GM23338 (cell line): ENCODE measurements around the gene DSCAML1. TPM values are rescaled to one million over a fixed set of nuclear protein-coding genes. Genes with fewer than 3 reads are reported as not detected.

Experiments used
- ATAC-seq: fragments of 200-7000 bp; cut with Tn5 transposase; 3 replicates; pipeline ENCODE4 v1.9.1; 2020
- DNase-seq: peaks from one replicate; pipeline ENCODE4 v3.0.0-alpha.2; 2015; ENCODE audit warnings: low spot score
- H2AFZ ChIP-seq: fragments of 200-600 bp; sonication (generic); 2 replicates; pipeline ENCODE4 v1.8.0; 2016; ENCODE audit warnings: antibody characterized with exemption, mild to moderate bottlenecking, moderate library complexity
- H3F3A ChIP-seq: fragments of 200-600 bp; sonication (generic); replicated peaks from 2 replicates; pipeline ENCODE4 v1.8.0; 2017; ENCODE audit warnings: antibody characterized with exemption, mixed run types, low read depth
- H3K27ac ChIP-seq: fragments of 200-600 bp; sonication (generic); 2 replicates; pipeline ENCODE4 v1.6.1; 2016; ENCODE audit warnings: low read depth
- H3K27me3 ChIP-seq: fragments of 200-600 bp; sonication (generic); 2 replicates; pipeline ENCODE4 v1.8.0; 2016; ENCODE audit warnings: mild to moderate bottlenecking, mixed run types, moderate library complexity; ENCODE audit not compliant: insufficient read depth
- H3K36me3 ChIP-seq: fragments of 200-600 bp; sonication (generic); 2 replicates; pipeline ENCODE4 v1.8.0; 2016; ENCODE audit warnings: mild to moderate bottlenecking; ENCODE audit not compliant: insufficient read depth
- H3K4me1 ChIP-seq: fragments of 200-600 bp; sonication (generic); 2 replicates; pipeline ENCODE4 v1.8.0; 2016; ENCODE audit warnings: mild to moderate bottlenecking, moderate library complexity; ENCODE audit not compliant: insufficient read depth
- H3K4me2 ChIP-seq: fragments of 200-600 bp; sonication (generic); 2 replicates; pipeline ENCODE4 v1.7.1; 2017; ENCODE audit warnings: mixed run types
- H3K4me3 ChIP-seq: fragments of 200-600 bp; sonication (generic); 2 replicates; pipeline ENCODE4 v1.6.1; 2016; ENCODE audit warnings: mixed run types
- H3K79me2 ChIP-seq: fragments of 200-600 bp; sonication (generic); replicated peaks from 2 replicates; pipeline ENCODE4 v1.8.0; 2017; ENCODE audit warnings: mild to moderate bottlenecking; ENCODE audit not compliant: insufficient read depth
- H3K9me2 ChIP-seq: fragments of 200-600 bp; sonication (generic); 2 replicates; pipeline ENCODE4 v1.8.0; 2017; ENCODE audit not compliant: insufficient read depth
- H4K20me1 ChIP-seq: fragments of 200-600 bp; sonication (generic); replicated peaks from 2 replicates; pipeline ENCODE4 v1.8.0; 2017; ENCODE audit warnings: mild to moderate bottlenecking; ENCODE audit not compliant: insufficient read depth
- H3K27ac Mint-ChIP-seq: 2 replicates; pipeline ENCODE4 v1.8.0; 2020; ENCODE audit warnings: inconsistent platforms, mild to moderate bottlenecking, moderate library complexity, mixed read lengths
- H3K27me3 Mint-ChIP-seq: 3 replicates; pipeline ENCODE4 v1.8.0; 2022; ENCODE audit warnings: low read depth, mild to moderate bottlenecking, moderate library complexity, mixed read lengths, inconsistent platforms; ENCODE audit not compliant: insufficient read depth, poor library complexity
- H3K36me3 Mint-ChIP-seq: 3 replicates; pipeline ENCODE4 v1.8.0; 2021; ENCODE audit warnings: low read depth, mild to moderate bottlenecking, inconsistent platforms, moderate library complexity, mixed read lengths
- H3K4me1 Mint-ChIP-seq: 3 replicates; pipeline ENCODE4 v1.8.0; 2020; ENCODE audit warnings: mild to moderate bottlenecking, inconsistent platforms, mixed read lengths
- H3K4me3 Mint-ChIP-seq: 3 replicates; pipeline ENCODE4 v1.8.0; 2021; ENCODE audit warnings: moderate library complexity, mild to moderate bottlenecking, inconsistent platforms, mixed read lengths
- H3K9me3 Mint-ChIP-seq: 3 replicates; pipeline ENCODE4 v1.8.0; 2020; ENCODE audit warnings: moderate library complexity, mild to moderate bottlenecking, inconsistent platforms, mixed read lengths
- CREB1 ChIP-seq: fragments of 250-450 bp; sonication (Bioruptor Pico); IDR thresholded peaks from 2 replicates; pipeline ENCODE4 v1.5.0; 2020; ENCODE audit warnings: low read depth, mild to moderate bottlenecking, moderate library complexity
- ETS1 ChIP-seq: IDR thresholded peaks from 2 replicates; pipeline ENCODE4 v1.6.1; 2016; ENCODE audit warnings: antibody characterized with exemption
- EZH2 ChIP-seq: fragments of 200-600 bp; sonication (generic); IDR thresholded peaks from one replicate; pipeline ENCODE4 v1.8.0; 2017; ENCODE audit warnings: antibody characterized with exemption, mild to moderate bottlenecking, low read depth; ENCODE audit not compliant: unreplicated experiment
- EZH2phosphoT487 ChIP-seq: fragments of 200-600 bp; sonication (generic); IDR thresholded peaks from one replicate; pipeline ENCODE4 v1.8.1; 2018; ENCODE audit warnings: antibody characterized with exemption; ENCODE audit not compliant: unreplicated experiment
- JUNB ChIP-seq: IDR thresholded peaks from one replicate; pipeline ENCODE4 v1.6.1; 2016; ENCODE audit warnings: antibody characterized with exemption; ENCODE audit not compliant: unreplicated experiment
- NANOG ChIP-seq: IDR thresholded peaks from 2 replicates; pipeline ENCODE4 v1.6.1; 2016; ENCODE audit warnings: antibody characterized with exemption, borderline replicate concordance
- POLR2AphosphoS5 ChIP-seq: IDR thresholded peaks from 2 replicates; pipeline ENCODE4 v1.6.1; 2016; ENCODE audit warnings: antibody characterized with exemption, low read depth
- STAT1 ChIP-seq: IDR thresholded peaks from one replicate; pipeline ENCODE4 v1.6.1; 2016; ENCODE audit warnings: antibody characterized with exemption; ENCODE audit not compliant: unreplicated experiment
- ZNF114 ChIP-seq: fragments of 250-450 bp; sonication (Bioruptor Pico); IDR thresholded peaks from 2 replicates; pipeline ENCODE4 v1.5.0; 2020; ENCODE audit warnings: mild to moderate bottlenecking, moderate library complexity
- ZNF331 ChIP-seq: fragments of 250-450 bp; sonication (Bioruptor Pico); IDR thresholded peaks from 2 replicates; pipeline ENCODE4 v1.5.0; 2020; ENCODE audit warnings: low read depth, mild to moderate bottlenecking, moderate library complexity
- ZNF462 ChIP-seq: fragments of 250-450 bp; sonication (Bioruptor Pico); IDR thresholded peaks from 2 replicates; pipeline ENCODE4 v1.5.0; 2020; ENCODE audit warnings: mild to moderate bottlenecking, moderate library complexity
- polyA plus RNA-seq: library from polyadenylated mRNA; unstranded; fragments of >200 nt; fragmentation: Nextera tagmentation; extraction: Ambion mirVana; gene quantifications from 2 replicates; pipeline ENCODE4 v1.2.1, GENCODE V29; 2016
- total RNA-seq: library from RNA; depleted of rRNA; stranded (reverse); fragments of >200 nt; shearing (Covaris generic); gene quantifications from 2 replicates; pipeline ENCODE4 v1.2.3, GENCODE V29; 2014
- TF ChIP-seq, protein P1 (sequence below), 2 experiments: fragments of 200-600 bp in 1 of 2; sonication (generic) in 1 of 2; conservative IDR thresholded peaks; 2 replicates each; pipeline versions ENCODE4 v1.5.1 to v1.6.1; 2016 to 2017; ENCODE audit warnings: antibody characterized with exemption in 2 of 2, low read depth in 2 of 2, mild to moderate bottlenecking in 2 of 2, moderate library complexity in 1 of 2
- TF ChIP-seq, protein P2 (sequence below): IDR thresholded peaks from one replicate; pipeline ENCODE4 v1.6.1; 2018; ENCODE audit warnings: antibody characterized with exemption; ENCODE audit not compliant: unreplicated experiment

The DSCAML1 gene
- total and polyA plus RNA-seq, 2 experiments from 2014 or later, result 0.17 TPM; not detected in 1

DNA sequence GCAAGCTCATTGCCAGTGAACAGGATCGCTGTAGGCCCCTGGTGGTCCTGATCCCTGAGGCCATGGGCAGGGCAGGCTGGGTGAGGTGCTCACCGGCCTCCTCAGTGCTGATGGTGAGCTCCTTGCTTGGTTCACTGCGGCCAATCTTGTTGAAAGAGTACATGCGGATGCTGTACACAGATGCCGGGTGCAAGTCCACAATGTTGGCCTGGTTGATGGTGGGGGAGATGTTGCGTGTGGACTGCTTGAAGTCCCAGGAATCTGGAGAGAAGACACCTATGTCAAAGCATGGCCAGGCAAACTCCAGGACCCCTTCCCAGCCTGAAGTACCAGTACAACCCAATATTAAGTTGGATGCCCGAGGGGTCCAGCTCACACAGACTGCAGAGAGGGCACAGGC, 325.2 kb downstream of the DSCAML1 start:
- peaks cover 19% of the 10 kb centered on the region for H3K27me3 Mint-ChIP-seq
- H3K36me3 Mint-ChIP-seq, result no peaks in the 10 kb centered on the region

More for the DNA sequence above, 325.2 kb downstream of the DSCAML1 start:
- Histone ChIP-seq H3K79me2 (no peaks in the 10 kb centered on the region), H3K4me2 (no peak overlapping the region), H3K4me1 (peaks cover 8% of the 10 kb centered on the region; the same call in 1 of the 2 replicates), H2AFZ (no peak overlapping the region), H3K4me3 (no peak overlapping the region), H4K20me1 (no peaks in the 10 kb centered on the region), H3K9me2 (no peaks in the 10 kb centered on the region), H3K27me3 (no peaks in the 10 kb centered on the region), H3F3A (no peaks in the 10 kb centered on the region), H3K36me3 (no peaks in the 10 kb centered on the region), H3K27ac (no peak overlapping the region)
- Mint-ChIP-seq H3K27ac (no peak overlapping the region), H3K4me1 (peaks cover 37% of the 10 kb centered on the region), H3K4me3 (no peak overlapping the region), H3K9me3 (no peaks in the 10 kb centered on the region; the same call in 2 of the 3 replicates)
- DNase-seq, result no peak
- no peak for ATAC-seq
- TF ChIP-seq ZNF114 (CRISPR knock-in tag) (no peak), NANOG (no peak), JUNB (no peak), EZH2 (no peak), ETS1 (no peak), ZNF462 (CRISPR knock-in tag) (no peak), EZH2phosphoT487 (no peak), CREB1 (CRISPR knock-in tag) (no peak), STAT1 (no peak), POLR2AphosphoS5 (no peak), ZNF331 (CRISPR knock-in tag) (no peak)
- TF ChIP-seq, protein P1, sequence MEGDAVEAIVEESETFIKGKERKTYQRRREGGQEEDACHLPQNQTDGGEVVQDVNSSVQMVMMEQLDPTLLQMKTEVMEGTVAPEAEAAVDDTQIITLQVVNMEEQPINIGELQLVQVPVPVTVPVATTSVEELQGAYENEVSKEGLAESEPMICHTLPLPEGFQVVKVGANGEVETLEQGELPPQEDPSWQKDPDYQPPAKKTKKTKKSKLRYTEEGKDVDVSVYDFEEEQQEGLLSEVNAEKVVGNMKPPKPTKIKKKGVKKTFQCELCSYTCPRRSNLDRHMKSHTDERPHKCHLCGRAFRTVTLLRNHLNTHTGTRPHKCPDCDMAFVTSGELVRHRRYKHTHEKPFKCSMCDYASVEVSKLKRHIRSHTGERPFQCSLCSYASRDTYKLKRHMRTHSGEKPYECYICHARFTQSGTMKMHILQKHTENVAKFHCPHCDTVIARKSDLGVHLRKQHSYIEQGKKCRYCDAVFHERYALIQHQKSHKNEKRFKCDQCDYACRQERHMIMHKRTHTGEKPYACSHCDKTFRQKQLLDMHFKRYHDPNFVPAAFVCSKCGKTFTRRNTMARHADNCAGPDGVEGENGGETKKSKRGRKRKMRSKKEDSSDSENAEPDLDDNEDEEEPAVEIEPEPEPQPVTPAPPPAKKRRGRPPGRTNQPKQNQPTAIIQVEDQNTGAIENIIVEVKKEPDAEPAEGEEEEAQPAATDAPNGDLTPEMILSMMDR (conservative IDR thresholded peaks at IDR 0.05; ENCODE audit: low read depth in 2 of 2), result no peak
- TF ChIP-seq, protein P2, sequence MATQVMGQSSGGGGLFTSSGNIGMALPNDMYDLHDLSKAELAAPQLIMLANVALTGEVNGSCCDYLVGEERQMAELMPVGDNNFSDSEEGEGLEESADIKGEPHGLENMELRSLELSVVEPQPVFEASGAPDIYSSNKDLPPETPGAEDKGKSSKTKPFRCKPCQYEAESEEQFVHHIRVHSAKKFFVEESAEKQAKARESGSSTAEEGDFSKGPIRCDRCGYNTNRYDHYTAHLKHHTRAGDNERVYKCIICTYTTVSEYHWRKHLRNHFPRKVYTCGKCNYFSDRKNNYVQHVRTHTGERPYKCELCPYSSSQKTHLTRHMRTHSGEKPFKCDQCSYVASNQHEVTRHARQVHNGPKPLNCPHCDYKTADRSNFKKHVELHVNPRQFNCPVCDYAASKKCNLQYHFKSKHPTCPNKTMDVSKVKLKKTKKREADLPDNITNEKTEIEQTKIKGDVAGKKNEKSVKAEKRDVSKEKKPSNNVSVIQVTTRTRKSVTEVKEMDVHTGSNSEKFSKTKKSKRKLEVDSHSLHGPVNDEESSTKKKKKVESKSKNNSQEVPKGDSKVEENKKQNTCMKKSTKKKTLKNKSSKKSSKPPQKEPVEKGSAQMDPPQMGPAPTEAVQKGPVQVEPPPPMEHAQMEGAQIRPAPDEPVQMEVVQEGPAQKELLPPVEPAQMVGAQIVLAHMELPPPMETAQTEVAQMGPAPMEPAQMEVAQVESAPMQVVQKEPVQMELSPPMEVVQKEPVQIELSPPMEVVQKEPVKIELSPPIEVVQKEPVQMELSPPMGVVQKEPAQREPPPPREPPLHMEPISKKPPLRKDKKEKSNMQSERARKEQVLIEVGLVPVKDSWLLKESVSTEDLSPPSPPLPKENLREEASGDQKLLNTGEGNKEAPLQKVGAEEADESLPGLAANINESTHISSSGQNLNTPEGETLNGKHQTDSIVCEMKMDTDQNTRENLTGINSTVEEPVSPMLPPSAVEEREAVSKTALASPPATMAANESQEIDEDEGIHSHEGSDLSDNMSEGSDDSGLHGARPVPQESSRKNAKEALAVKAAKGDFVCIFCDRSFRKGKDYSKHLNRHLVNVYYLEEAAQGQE, result no peak
